Progenitor cell of endocrine pancreas (in vitro differentiated cells): ENCODE data around the gene IFNL4. TPM values are rescaled to one million over a fixed set of nuclear protein-coding genes. Genes with fewer than 3 reads are reported as not detected.

Experiments
- DNase-seq: peaks from one replicate; pipeline ENCODE4 v3.0.0; 2021; ENCODE audit warnings: low spot score; ENCODE audit not compliant: unreplicated experiment
- H3K27ac Mint-ChIP-seq: 2 replicates; pipeline ENCODE4 v1.8.0; 2021; ENCODE audit warnings: mild to moderate bottlenecking, moderate library complexity, mixed read lengths
- H3K27me3 Mint-ChIP-seq: 2 replicates; pipeline ENCODE4 v1.8.0; 2021; ENCODE audit warnings: mixed read lengths
- H3K36me3 Mint-ChIP-seq: 2 replicates; pipeline ENCODE4 v1.8.0; 2022; ENCODE audit warnings: mixed read lengths; ENCODE audit not compliant: insufficient read depth
- H3K4me1 Mint-ChIP-seq: 2 replicates; pipeline ENCODE4 v1.8.0; 2021; ENCODE audit warnings: low read depth, mixed read lengths
- H3K4me3 Mint-ChIP-seq: 2 replicates; pipeline ENCODE4 v1.8.0; 2021; ENCODE audit warnings: low read depth, mild to moderate bottlenecking, moderate library complexity, mixed read lengths
- H3K9me3 Mint-ChIP-seq: 2 replicates; pipeline ENCODE4 v1.8.0; 2021; ENCODE audit warnings: low read depth, mixed read lengths
- CTCF ChIP-seq: fragments of 200-600 bp; sonication (generic); IDR thresholded peaks from one replicate; pipeline ENCODE4 v1.5.0; 2021; ENCODE audit warnings: antibody characterized with exemption, mild to moderate bottlenecking; ENCODE audit not compliant: unreplicated experiment
- total RNA-seq: library from RNA; stranded (reverse); gene quantifications from 2 replicates; pipeline ENCODE4 v1.2.1, GENCODE V29; 2021

Gene IFNL4
- total RNA-seq, 1 donor from 2014 or later: not detected

DNA sequence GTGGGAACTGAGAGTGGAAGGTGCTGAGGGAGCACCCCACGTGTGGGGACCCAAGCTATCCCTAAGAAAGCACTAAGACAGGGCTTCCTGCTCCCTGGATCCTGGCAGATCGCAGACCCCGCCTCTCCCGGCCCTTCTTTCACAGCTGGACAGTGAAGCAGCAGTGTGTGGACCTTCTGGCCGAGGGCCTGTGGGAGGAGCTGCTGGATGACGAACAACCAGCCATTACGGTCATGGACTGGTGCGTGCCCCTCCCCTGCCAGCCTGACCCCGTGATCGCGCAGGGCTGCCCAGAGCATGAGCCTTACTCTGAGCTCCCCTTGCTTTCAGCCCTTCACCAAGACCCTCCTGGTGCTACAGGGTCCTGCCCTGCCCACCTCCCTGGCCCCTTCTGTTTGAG lies 49.6 kb downstream of the IFNL4 start:
- DNase-seq: no peak
- no peaks in the 10 kb centered on the region for H3K9me3 Mint-ChIP-seq
- no peak overlapping the region for H3K27ac Mint-ChIP-seq
- H3K36me3 Mint-ChIP-seq: no peaks in the 10 kb centered on the region
- H3K27me3 Mint-ChIP-seq: peaks cover 61% of the 10 kb centered on the region
- H3K4me1 Mint-ChIP-seq: peaks cover 13% of the 10 kb centered on the region
- no peak for TF ChIP-seq CTCF
- no peak overlapping the region for H3K4me3 Mint-ChIP-seq

- Mint-ChIP-seq H3K4me1 (peaks cover 19% of the 10 kb centered on the region), H3K9me3 (no peaks in the 10 kb centered on the region), H3K27me3 (peaks cover 62% of the 10 kb centered on the region), H3K27ac (no peak overlapping the region), H3K4me3 (no peak overlapping the region), H3K36me3 (no peaks in the 10 kb centered on the region)
- DNase-seq: no peak
- TF ChIP-seq CTCF: no peak
These were observed 50.8 kb downstream of the IFNL4 start for GRCh38 chr19:39197808-39198207.

GRCh38 chr19:39196860-39197562 lies 51.6 kb downstream of the IFNL4 start, which contains the start of gene NCCRP1:
NCCRP1 (plus strand) TSS chr19:39196964; CDS start chr19:39196983, 19 bp downstream.
- no peak for DNase-seq
- H3K36me3 Mint-ChIP-seq: no peaks in the 10 kb centered on the region
- no peak for TF ChIP-seq CTCF
- H3K9me3 Mint-ChIP-seq: no peaks in the 10 kb centered on the region
- H3K4me1 Mint-ChIP-seq: peaks cover 19% of the 10 kb centered on the region
- H3K4me3 Mint-ChIP-seq: peak within 1 kb of the TSS; percentile 16
- no peak within 1 kb of the TSS for H3K27ac Mint-ChIP-seq
- peaks cover 60% of the 10 kb centered on the region for H3K27me3 Mint-ChIP-seq

- no peak overlapping the region for H3K27ac Mint-ChIP-seq
- peaks cover 19% of the 10 kb centered on the region for H3K4me1 Mint-ChIP-seq
- no peaks in the 10 kb centered on the region for H3K36me3 Mint-ChIP-seq
- H3K4me3 Mint-ChIP-seq: peak overlapping the region; percentile 16
- peaks cover 55% of the 10 kb centered on the region for H3K27me3 Mint-ChIP-seq
- no peaks in the 10 kb centered on the region for H3K9me3 Mint-ChIP-seq
- no peak for DNase-seq
- no peak for TF ChIP-seq CTCF
These were observed 52.3 kb downstream of the IFNL4 start for GRCh38 chr19:39196320-39196719.

Other genes starting within 250 kb of the IFNL4 start
- gene FBXO27, start 216.3 kb downstream of the IFNL4 start, total RNA-seq: 10.3 and 14.6 TPM in 2 replicates
- gene ACP7, start 164.5 kb downstream of the IFNL4 start, total RNA-seq: not detected in 2 replicates
- gene PAK4, start 123.1 kb downstream of the IFNL4 start, total RNA-seq: 73.9 and 75.8 TPM in 2 replicates
- gene NCCRP1, start 51.9 kb downstream of the IFNL4 start, total RNA-seq: 0.89 and 0.93 TPM in 2 replicates
- not detected in 2 replicates for gene SYCN, start 44.6 kb downstream of the IFNL4 start, total RNA-seq
- not detected in 2 replicates for gene IFNL3, start 3.9 kb downstream of the IFNL4 start, total RNA-seq
- not detected in 2 replicates for gene IFNL2, start 19.5 kb upstream of the IFNL4 start, total RNA-seq
- not detected in 2 replicates for gene IFNL1, start 47.6 kb upstream of the IFNL4 start, total RNA-seq
- gene LRFN1, start 72.0 kb upstream of the IFNL4 start, total RNA-seq: 4.8 and 5.2 TPM in 2 replicates
- gene GMFG, start 87.2 kb upstream of the IFNL4 start, total RNA-seq: not detected in 2 replicates
- gene SAMD4B, start 93.6 kb upstream of the IFNL4 start, total RNA-seq: 140 and 152 TPM in 2 replicates
- gene PAF1, start 142.2 kb upstream of the IFNL4 start, total RNA-seq: 49.4 and 49.5 TPM in 2 replicates
- 36.3 and 39.0 TPM in 2 replicates for gene MED29, start 142.5 kb upstream of the IFNL4 start, total RNA-seq
- 10.5 and 10.6 TPM in 2 replicates for gene ZFP36, start 158.0 kb upstream of the IFNL4 start, total RNA-seq
- 162 and 170 TPM in 2 replicates for gene PLEKHG2, start 163.8 kb upstream of the IFNL4 start, total RNA-seq
- gene RPS16, start 187.1 kb upstream of the IFNL4 start, total RNA-seq: 1,449 and 1,510 TPM in 2 replicates
- gene SUPT5H, start 196.7 kb upstream of the IFNL4 start, total RNA-seq: 170 and 171 TPM in 2 replicates
- gene TIMM50, start 232.0 kb upstream of the IFNL4 start, total RNA-seq: 79.3 TPM in 2 replicates